GM18505 (cell line): Measurements from ENCODE around the gene RAB3GAP1.

Experiments
- ATAC-seq: cut with Tn5 transposase; IDR thresholded peaks from one replicate; pipeline ENCODE4 v1.9.1; 2021; ENCODE audit not compliant: unreplicated experiment
- POLR2A ChIP-seq: IDR thresholded peaks from 4 replicates; pipeline ENCODE4 v1.6.1; 2011; ENCODE audit warnings: borderline replicate concordance; ENCODE audit not compliant: insufficient read depth, insufficient read length; ENCODE audit errors: extremely low read depth

RAB3GAP1 gene

DNA sequence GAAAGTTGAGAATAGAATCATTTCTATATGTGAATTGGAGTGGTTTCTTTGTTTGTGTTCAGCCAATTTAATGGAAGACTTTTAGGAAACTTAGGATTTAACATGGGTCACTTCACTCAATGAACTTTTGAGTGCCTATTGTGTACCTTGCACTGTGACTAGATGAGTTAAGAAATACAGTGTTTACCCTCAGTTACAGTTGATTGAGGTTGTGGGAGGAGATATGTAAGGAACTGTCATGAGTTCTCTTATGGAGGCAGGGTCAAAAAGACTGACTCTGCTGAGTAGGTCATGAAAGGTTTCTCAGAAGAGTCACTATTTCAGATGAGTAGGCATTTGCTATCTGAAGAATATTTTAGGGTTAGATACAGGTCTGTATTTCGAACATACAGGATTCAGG is 98.6 kb downstream of the RAB3GAP1 start:
- no peak for TF ChIP-seq POLR2A
- ATAC-seq: no peak

DNA sequence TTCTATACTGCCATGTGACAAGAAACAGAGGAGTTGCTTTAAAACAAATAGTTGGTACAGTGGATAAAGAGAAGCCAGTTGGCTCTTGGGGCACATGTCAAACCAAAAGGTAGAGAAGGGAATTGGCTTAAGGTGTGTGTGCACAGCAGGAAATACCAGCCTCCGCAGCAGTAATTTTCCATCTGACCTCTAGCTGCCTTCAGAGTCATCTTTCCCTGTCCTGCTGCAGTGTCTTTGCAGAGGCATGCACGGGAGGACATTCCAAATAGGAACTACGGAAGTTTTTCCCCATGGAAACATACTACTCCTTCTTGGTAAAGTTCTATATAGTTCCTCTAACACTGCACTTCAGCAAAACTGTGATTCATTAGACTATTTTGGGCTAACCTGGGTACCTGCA is 99.5 kb downstream of the RAB3GAP1 start:
- no peak for ATAC-seq
- no peak for TF ChIP-seq POLR2A

DNA sequence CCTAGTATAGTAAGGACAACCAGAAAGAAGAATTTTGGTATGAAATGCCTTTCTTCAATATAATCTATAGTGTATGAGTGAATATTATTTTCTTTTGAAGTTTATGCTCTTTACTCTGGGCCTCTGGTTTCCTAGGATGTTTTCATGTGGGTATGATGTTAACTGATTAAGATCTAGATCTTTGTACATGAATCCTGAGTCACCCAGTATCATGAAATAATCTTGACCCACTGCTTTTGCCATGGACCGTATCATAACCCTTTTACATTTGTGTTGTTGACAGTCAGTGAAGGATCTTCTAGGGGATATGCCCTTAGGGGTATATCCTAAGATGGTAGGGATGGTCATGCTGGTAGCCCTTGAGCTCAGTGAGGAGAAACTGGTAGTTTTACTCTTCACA is 100.3 kb downstream of the RAB3GAP1 start:
- TF ChIP-seq POLR2A: no peak
- no peak for ATAC-seq

DNA sequence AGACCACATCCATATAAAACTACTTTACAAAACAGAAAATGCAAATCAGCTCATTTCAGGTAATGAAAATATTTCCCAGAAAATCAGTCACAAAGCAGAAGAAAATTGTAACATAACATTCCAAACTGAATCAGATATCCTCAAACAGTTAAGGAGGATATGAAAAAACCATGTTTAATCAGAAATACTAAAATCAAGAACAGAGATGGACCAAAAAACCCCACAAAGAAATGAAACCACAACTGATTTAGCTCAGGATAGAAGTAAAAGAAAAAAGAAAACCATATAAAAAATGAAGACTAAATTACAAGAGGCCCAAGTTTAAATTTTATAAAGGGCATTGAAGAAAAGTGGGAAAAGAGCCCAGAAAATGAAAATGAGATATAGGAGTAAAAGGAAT is 102.9 kb downstream of the RAB3GAP1 start:
- no peak for ATAC-seq
- no peak for TF ChIP-seq POLR2A

DNA sequence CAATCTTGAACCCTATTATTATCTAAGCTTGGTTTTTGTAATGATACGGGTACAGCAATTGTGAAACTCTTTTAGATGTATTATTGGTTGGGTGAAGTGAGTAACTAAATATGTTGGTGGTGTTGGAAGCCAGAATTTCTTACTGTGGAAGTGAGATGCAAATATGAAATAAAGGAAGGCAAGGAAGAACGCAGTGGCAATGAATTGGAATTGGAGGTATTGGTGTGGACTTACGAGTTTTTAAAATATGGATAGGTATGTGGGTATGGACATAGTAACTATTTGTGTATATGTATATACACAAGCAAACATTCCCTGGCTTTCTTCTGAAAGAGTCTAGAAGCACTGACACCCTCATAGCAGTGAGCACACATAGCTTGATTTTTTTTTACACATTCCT is 105.8 kb downstream of the RAB3GAP1 start:
- no peak for TF ChIP-seq POLR2A
- no peak for ATAC-seq

DNA sequence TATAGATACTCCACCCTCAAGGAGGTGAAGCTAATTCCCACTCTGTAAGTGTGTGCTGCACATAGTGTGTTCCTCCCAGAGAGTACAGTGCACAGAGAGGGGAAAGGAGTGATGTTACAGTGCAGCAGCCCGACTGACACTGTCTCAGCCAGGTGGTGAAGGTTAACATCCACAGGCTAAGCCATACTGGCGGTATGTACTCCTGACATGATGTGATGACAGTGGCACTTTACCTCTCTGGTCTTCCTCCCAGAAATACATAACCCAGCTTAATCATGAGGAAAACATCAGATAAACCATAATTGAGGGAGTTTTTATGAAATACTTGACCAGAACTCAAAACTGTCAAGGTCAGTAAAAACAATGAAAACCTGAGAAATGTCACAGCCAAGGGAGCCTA is 107.1 kb downstream of the RAB3GAP1 start:
- no peak for ATAC-seq
- no peak for TF ChIP-seq POLR2A

DNA sequence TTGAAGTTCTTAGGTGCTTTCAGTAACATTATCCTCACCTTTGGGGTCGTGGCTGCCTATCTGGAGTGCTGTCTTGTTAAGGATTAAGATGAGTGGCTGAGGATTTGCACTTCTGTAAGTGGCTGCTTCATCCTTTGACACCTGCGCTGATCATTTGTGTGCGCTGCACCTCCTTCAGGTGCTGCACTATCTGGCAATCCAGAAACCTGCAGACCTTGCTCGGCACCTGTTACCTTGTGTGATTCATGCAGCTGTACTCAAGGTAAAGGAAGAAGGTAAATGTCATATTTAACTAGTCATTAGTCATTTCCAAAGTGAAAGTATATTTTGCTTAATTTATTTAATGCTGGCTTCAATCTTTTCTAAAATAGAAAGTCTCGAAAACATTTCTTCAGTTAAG is 110.3 kb downstream of the RAB3GAP1 start:
- no peak for ATAC-seq
- TF ChIP-seq POLR2A: no peak

DNA sequence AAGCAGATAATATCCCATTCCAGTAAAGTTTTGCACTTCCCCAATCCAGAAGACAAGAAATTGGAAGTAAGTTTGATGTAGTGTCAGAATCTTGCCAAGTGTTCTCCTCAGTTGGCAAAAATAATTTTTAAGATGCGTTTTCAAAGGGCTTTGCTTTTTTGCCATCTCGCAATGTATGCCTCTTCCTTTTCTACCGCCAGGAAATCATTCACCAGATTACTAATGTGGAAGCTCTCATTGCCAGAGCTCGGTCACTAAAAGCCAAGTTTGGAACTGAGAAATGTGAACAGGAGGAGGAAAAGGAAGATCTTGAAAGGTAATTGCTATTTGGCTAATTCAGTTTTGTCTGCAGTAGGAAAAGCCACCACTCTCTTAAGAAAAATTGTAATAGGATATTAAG is 110.7 kb downstream of the RAB3GAP1 start:
- no peak for ATAC-seq
- TF ChIP-seq POLR2A: no peak

DNA sequence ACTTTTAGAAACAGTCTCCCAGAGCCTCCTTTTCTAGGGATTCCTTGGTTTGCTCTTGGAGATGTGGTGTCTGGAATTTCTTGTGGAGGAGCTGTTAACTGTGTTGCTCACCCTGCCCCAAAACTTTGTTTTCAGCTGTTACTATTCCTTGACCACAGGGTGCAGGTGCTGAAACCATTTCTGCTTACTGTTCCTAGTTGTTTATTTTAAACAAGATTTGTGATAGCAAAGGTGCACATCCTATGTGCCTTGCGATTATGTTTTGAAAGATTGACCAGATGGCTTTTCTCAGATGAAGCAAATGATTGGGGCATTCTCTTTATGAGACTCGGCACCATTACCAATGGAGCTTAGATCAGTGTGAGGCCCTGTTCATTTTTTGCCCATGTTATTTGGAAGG is 111.2 kb downstream of the RAB3GAP1 start:
- no peak for ATAC-seq
- no peak for TF ChIP-seq POLR2A

DNA sequence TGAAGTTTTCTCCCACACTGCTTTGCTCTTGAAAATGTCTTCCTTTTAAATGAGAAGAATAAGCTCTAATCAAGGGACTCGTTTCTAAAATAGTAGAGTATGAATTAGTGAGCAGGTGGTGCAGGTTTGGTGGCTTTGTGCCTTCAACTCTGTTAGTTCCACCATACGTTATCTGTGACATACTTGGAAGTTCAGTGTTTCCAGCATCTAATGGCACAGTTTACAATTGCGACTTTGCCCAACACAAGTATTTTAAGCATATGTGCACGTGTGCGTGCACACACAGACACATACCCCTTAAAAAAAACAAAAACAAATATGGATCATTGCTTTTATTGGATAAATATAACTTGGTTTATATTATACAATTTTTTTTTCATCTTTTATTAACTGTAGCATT is 111.8 kb downstream of the RAB3GAP1 start:
- no peak for TF ChIP-seq POLR2A
- ATAC-seq: no peak

DNA sequence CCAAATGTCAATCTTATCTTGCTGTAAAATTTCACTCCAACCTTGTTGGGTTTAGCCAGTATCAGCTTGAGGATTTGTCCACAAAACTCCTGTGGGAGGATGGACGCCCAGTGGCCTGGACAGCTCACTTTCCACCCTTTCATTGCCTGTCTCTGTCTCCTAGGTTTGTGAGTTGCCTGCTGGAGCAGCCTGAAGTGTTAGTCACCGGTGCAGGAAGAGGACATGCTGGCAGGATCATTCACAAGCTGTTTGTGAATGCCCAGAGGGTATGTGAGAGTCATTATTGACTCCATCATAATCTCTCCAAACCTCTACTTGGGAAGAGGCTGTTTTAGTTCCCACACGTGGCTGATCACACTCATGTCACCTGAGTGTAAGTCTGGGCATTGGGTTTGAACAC is 112.3 kb downstream of the RAB3GAP1 start:
- TF ChIP-seq POLR2A: no peak
- ATAC-seq: no peak

DNA sequence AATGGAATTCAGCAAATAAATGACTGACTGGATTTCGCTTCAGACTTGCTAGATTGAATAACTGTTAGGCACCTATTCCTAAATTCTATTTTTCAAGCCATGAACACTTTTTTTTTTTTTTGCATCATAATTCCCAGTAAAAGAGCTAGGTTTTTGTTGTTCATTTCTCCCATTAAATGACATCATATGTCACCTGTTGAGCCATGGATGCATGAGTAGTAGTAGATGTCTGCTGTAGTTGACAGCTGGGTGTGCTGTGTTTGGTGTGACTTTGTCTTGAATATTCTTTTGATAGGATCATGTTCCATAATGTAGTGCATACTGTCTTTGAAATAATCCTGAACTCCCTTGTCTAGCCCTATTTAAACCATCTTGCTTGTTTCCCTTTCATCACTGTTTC is 115.2 kb downstream of the RAB3GAP1 start:
- no peak for TF ChIP-seq POLR2A
- no peak for ATAC-seq

DNA sequence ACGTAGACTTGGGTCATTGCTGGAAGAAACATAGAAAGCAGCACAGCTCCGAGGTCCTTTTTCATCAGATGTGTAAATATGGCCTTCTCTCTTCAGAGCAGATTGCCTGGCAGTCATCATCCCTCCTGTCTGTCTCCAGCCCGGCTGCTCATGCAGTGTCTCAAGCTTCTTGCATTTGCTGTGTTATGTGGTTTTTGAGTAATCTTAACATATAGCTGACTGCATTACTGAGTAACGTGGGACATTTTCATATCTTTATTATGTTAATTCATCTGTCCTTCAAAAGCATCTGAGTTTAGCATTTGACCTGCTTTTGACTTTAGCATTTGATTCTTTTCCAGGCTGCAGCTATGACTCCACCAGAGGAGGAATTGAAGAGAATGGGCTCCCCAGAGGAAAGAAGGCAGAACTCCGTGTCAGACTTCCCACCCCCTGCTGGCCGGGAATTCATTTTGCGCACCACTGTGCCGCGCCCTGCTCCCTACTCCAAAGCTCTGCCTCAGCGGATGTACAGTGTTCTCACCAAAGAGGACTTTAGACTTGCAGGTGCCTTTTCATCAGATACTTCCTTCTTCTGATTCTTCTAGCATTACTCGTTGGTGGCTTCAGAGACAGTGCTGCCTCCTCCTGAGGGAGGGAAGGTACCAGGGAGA is 116.2 kb downstream of the RAB3GAP1 start:
- no peak for ATAC-seq
- no peak for TF ChIP-seq POLR2A

DNA sequence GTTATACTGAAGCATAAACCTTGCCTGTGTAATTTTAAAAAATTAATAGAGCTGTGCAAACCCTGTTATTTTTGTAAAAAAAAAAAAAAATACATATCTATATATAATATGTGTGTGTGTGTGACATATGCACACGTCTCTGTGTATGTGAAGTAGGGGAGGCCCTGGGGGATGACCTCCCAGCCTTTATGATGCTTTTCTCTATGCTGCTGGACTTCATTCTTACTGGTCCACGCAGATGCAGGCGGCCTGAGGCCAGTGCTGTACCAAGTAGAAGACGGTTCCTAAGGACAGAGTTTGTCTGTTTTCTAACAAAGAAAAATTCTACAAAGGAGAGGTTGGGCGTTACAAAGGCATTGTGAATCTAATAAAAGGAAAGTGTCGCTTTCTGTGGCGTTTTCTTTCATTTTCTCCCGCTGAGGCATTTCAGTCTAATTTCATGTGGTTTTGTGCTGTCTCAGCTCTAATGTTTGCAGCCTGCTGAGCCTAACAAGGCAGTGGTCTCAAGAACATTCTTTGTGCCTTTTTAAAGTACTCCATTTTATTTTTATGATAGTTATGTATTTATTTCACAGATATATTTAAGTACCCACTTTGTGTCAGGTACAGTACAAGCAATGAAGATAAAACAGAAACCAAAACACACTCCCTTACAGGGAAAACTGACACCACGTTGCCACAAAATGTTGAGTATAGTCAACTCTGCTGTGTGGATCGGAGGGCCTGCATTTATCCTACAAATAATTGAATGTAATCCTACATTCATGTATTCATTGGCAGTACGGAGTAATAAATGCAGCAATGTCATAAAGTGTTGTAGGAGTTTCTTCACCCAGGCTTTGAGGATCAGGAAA is 118.0 kb downstream of the RAB3GAP1 start:
- ATAC-seq: no peak
- TF ChIP-seq POLR2A: no peak

DNA sequence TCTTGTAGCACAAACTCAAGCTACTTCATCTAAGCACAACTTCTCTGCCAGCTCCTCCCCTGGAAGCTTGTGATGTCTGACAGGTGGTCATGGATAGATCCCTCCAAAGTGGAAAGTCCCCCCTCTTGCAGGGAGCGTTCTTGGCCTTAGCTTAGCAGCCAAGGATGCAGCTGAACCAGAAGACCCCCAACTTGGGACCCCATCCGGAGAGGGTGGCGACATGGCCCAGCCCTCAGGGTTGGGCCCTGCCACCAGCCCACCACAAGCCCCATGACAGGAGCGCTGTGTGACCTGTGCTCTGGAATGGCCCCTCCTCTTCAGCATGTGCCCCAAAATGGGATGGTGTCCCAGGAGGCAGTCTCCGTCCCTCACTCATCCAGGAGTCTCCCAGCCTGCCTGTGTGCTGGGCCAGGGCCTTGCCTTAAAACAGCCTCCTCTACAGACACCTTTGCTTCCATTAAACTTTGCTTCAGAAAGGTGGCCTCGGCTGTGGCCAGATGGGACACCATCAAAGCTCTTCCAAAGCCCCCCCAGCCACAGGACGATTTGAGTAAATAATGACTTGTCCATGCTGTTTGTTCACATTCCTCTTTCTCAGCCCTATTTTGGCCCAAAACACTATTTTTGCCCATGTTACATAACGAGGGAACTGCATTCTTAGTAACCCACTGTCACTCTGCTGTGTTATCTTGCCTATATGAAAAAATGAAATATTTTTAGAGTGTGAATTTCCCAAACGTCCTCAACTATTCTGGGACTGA is 122.1 kb downstream of the RAB3GAP1 start:
- TF ChIP-seq POLR2A: no peak
- ATAC-seq: no peak

DNA sequence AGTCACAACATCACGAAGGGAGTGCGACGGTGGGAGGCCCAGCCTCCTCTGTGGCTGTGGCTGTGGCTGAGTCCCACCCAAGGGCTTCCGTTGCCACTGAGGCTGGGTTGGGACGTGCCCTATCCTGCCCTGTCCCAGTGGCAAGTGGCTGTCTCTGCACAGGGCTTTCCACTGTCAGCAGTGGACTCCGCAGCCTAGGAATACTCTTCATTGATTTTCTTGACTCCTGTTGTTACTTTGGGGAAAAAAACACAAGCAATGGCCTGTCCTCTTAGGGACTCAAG is 122.7 kb downstream of the RAB3GAP1 start:
- no peak for TF ChIP-seq POLR2A
- no peak for ATAC-seq
